GM20431 (cell line): ENCODE measurements around the gene DCTD.

ENCODE experiments used
- in situ Hi-C: fragments of 300-500 bp; cut with MseI, MboI; formaldehyde crosslinking; loops from one replicate; pipeline ENCODE4 v1.15.0; 2020; ENCODE audit warnings: low sequenced_read_pairs; ENCODE audit not compliant: unreplicated experiment

The DCTD gene

GRCh38 chr4:182895791-182896292, 21.3 kb downstream of the DCTD start:
- in situ Hi-C loops: no loop called here

GRCh38 chr4:182894681-182895275, 22.4 kb downstream of the DCTD start:
- in situ Hi-C loops: no loop called here

GRCh38 chr4:182893474-182894080, 23.6 kb downstream of the DCTD start:
- in situ Hi-C loops: no loop called here

- in situ Hi-C loops: no loop called here
These were observed 24.1 kb downstream of the DCTD start for GRCh38 chr4:182893047-182893446.

GRCh38 chr4:182890202-182890601, 27.0 kb downstream of the DCTD start:
- in situ Hi-C loops: no loop called here

GRCh38 chr4:182888891-182889290, 28.3 kb downstream of the DCTD start:
- in situ Hi-C loops: no loop called here

GRCh38 chr4:182886768-182887167, 30.4 kb downstream of the DCTD start:
- in situ Hi-C loops: no loop called here

- in situ Hi-C loops: no loop called here
These were observed 31.0 kb downstream of the DCTD start for GRCh38 chr4:182886205-182886604.

GRCh38 chr4:182885738-182886077, 31.5 kb downstream of the DCTD start:
- in situ Hi-C loops: no loop called here

- in situ Hi-C loops: no loop called here
These were observed 32.0 kb downstream of the DCTD start for GRCh38 chr4:182885022-182885737.

- in situ Hi-C loops: no loop called here
These were observed 33.1 kb downstream of the DCTD start for GRCh38 chr4:182884040-182884439.

- in situ Hi-C loops: no loop called here
These were observed 33.8 kb downstream of the DCTD start for GRCh38 chr4:182883351-182883750.

GRCh38 chr4:182881914-182882313, 35.3 kb downstream of the DCTD start:
- in situ Hi-C loops: no loop called here

GRCh38 chr4:182880387-182881356, 36.5 kb downstream of the DCTD start:
- in situ Hi-C loops: no loop called here

- in situ Hi-C loops: no loop called here
These were observed 37.3 kb downstream of the DCTD start for GRCh38 chr4:182879913-182880312.

- in situ Hi-C loops: no loop called here
These were observed 38.3 kb downstream of the DCTD start for GRCh38 chr4:182878633-182879495.

- in situ Hi-C loops: no loop called here
These were observed 39.8 kb downstream of the DCTD start for GRCh38 chr4:182877326-182877883.

GRCh38 chr4:182876427-182876826, 40.8 kb downstream of the DCTD start:
- in situ Hi-C loops: no loop called here
